Measurements from ENCODE around the gene ADAMTS2. TPM values are rescaled to one million over a fixed set of nuclear protein-coding genes. Genes with fewer than 3 reads are reported as not detected.

The ADAMTS2 gene
- total RNA-seq, 3 donors from 2014 or later (not counting 1 experiment from before 2014, with no cell fraction given): 0.28 TPM; not detected in 2

GRCh38 chr5:179185941-179186411 is 159.3 kb downstream of the ADAMTS2 start:
- Histone ChIP-seq H3K27ac (ENCODE audit: low read length) (no peak overlapping the region), H3K36me3 (ENCODE audit: control insufficient read depth, insufficient read depth, low read length) (no peaks in the 10 kb centered on the region), H3K9me3 (ENCODE audit: control insufficient read depth, insufficient read depth, low read length) (no peaks in the 10 kb centered on the region), H3K4me3 (ENCODE audit: low read length) (no peak overlapping the region), H3K4me1 (ENCODE audit: control insufficient read depth, insufficient read depth, low read length) (no peaks in the 10 kb centered on the region), H3K27me3 (ENCODE audit: control insufficient read depth, insufficient read depth, low read length) (no peaks in the 10 kb centered on the region)
- Mint-ChIP-seq H3K27me3 (ENCODE audit: low read depth in 2 of 2) (peaks cover 10 to 14% of the 10 kb centered on the region in 2 donors), H3K9me3 (no peaks in the 10 kb centered on the region), H3K4me1 (peaks cover 6 to 7% of the 10 kb centered on the region in 2 donors), H3K27ac (no peak overlapping the region), H3K36me3 (no peaks in the 10 kb centered on the region), H3K4me3 (no peak overlapping the region)
- ATAC-seq (no peak), DNase-seq (no peak)
- intact Hi-C loops (cut with micrococcal nuclease): no loop called here
- no peak for TF ChIP-seq CTCF (IDR thresholded peaks at IDR 0.05)
- WGBS (ENCODE audit: insufficient coverage): 86% methylated on average over 8 of the region's 8 CpGs

- ATAC-seq: no peak
- intact Hi-C loops (cut with micrococcal nuclease): no loop called here
- no peaks in the 10 kb centered on the region for H3K36me3 Mint-ChIP-seq
- Histone ChIP-seq H3K4me3 (ENCODE audit: low read length) (no peak overlapping the region), H3K4me1 (ENCODE audit: control insufficient read depth, insufficient read depth, low read length) (no peaks in the 10 kb centered on the region), H3K36me3 (ENCODE audit: control insufficient read depth, insufficient read depth, low read length) (no peaks in the 10 kb centered on the region), H3K27ac (ENCODE audit: low read length) (no peak overlapping the region), H3K9me3 (ENCODE audit: control insufficient read depth, insufficient read depth, low read length) (no peaks in the 10 kb centered on the region), H3K27me3 (ENCODE audit: control insufficient read depth, insufficient read depth, low read length) (no peaks in the 10 kb centered on the region)
- H3K27me3 Mint-ChIP-seq (ENCODE audit: low read depth in 2 of 2): peaks cover 10 to 18% of the 10 kb centered on the region in 2 donors
- WGBS (ENCODE audit: insufficient coverage): 87% methylated on average over 16 of the region's 16 CpGs
- DNase-seq: no peak
- TF ChIP-seq CTCF (IDR thresholded peaks at IDR 0.05): no peak
- H3K27ac Mint-ChIP-seq: no peak overlapping the region
- peaks cover 6 to 7% of the 10 kb centered on the region in 2 donors for H3K4me1 Mint-ChIP-seq
- no peak overlapping the region for H3K4me3 Mint-ChIP-seq
- H3K9me3 Mint-ChIP-seq: no peaks in the 10 kb centered on the region
Observed at GRCh38 chr5:179185256-179185940, 159.9 kb downstream of the ADAMTS2 start.

GRCh38 chr5:179184521-179185050 is 160.7 kb downstream of the ADAMTS2 start:
- DNase-seq: no peak
- Histone ChIP-seq H3K36me3 (ENCODE audit: control insufficient read depth, insufficient read depth, low read length) (no peaks in the 10 kb centered on the region), H3K9me3 (ENCODE audit: control insufficient read depth, insufficient read depth, low read length) (no peaks in the 10 kb centered on the region), H3K27me3 (ENCODE audit: control insufficient read depth, insufficient read depth, low read length) (no peaks in the 10 kb centered on the region), H3K4me3 (ENCODE audit: low read length) (no peak overlapping the region), H3K27ac (ENCODE audit: low read length) (no peak overlapping the region), H3K4me1 (ENCODE audit: control insufficient read depth, insufficient read depth, low read length) (no peaks in the 10 kb centered on the region)
- no peak for TF ChIP-seq CTCF (IDR thresholded peaks at IDR 0.05)
- no peak overlapping the region for H3K4me3 Mint-ChIP-seq
- intact Hi-C loops (cut with micrococcal nuclease): no loop called here
- H3K36me3 Mint-ChIP-seq: no peaks in the 10 kb centered on the region
- no peak for ATAC-seq
- peaks cover 10 to 19% of the 10 kb centered on the region in 2 donors for H3K27me3 Mint-ChIP-seq (ENCODE audit: low read depth in 2 of 2)
- peaks cover 6 to 7% of the 10 kb centered on the region in 2 donors for H3K4me1 Mint-ChIP-seq
- WGBS (ENCODE audit: insufficient coverage): 84% methylated on average over 11 of the region's 11 CpGs
- H3K27ac Mint-ChIP-seq: no peak overlapping the region
- H3K9me3 Mint-ChIP-seq: no peaks in the 10 kb centered on the region

All from natural killer cell (primary cell).